SKM-1 (cell line): ENCODE measurements around the gene RANBP6.

Source experiments
- DNase-seq: peaks from one replicate; lab custom pipeline; 2025; ENCODE audit not compliant: unreplicated experiment; lab: John Stamatoyannopoulos, UW

Gene RANBP6

GRCh38 chr9:6007058-6007769 lies 8.2 kb downstream of the RANBP6 start:
- DNase-seq, result peak; percentile 59

DNA sequence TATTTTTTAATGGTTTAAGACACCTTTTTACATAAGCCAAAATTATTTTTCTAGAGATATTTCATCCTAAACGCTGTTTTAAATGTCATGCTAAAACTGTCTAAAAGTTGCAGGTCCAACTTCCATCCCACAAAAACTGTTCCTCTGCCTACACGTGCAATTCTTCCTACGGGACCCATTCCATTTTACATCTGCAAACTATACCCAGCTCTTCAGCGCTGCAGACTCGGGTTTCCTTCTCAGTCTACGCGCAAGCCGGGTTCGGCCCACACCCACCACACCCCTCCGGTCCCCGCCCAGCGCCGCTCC lies 8.7 kb downstream of the RANBP6 start:
- DNase-seq, result no peak

DNA sequence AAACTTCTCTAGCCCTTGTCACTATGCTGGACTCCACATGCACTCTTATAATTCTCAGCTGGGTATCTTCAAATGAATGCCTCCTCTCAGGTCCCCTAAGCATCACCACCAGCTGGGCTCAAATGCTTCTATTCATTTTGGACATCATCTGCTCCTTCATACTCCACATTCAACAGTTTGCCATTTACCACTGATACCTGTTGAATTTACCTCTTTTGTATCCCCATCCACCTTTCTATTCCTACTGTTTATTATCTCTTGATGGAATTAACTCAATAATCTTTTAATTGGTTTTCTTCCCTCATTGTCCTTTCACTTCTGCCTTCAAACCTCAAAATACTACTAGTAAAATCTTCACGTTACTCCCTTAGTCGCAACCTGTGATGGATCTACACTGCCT lies 14.5 kb downstream of the RANBP6 start:
- DNase-seq, result no peak

DNA sequence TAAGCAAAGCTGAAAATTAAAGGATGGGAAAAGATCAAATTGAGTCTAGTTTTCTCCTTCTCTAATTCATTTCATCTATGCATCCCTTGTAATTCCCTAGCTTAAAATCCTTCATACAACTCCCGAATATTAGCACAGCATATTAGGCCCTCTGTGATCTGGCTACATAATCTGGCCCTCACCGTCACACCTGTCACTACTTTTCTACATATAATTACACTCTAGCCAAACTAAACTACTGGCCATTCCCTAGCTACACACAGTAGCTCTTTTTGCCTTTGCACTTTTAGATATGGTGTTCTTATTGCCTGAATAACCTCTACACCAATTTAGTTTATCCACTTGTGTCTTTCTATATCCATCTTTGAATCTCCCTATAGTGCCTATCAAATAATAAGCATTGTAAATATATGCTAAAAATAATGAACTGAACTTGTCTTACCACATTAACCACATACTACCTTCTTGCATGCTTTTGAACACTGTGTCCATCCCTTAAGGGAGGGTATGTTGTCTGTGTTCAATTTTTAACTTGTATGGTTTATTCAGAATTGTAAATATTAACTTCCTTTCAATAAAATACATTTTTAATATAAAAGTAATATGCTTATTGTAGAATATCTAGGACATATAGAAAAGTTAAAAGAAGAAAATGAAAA lies 15.9 kb downstream of the RANBP6 start:
- no peak for DNase-seq

DNA sequence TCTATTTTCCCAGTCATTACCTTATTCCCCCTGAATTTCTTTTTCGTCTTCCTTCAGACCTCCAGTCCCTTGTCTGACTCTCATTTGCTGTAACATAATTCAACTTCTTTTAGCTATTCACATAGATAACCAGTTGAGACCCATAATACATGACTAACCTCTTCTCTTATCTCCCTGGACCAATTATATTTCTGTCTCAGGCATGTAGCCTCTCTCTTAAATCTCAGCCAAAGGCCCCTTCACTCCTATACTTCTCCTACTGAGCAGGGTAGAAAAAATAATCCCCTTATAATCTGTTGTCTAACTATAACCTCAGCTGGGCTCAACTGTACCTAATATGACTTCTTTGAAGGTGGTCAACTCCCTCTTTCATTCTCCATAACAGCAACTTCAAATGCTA lies 20.9 kb downstream of the RANBP6 start:
- DNase-seq, result no peak

DNA sequence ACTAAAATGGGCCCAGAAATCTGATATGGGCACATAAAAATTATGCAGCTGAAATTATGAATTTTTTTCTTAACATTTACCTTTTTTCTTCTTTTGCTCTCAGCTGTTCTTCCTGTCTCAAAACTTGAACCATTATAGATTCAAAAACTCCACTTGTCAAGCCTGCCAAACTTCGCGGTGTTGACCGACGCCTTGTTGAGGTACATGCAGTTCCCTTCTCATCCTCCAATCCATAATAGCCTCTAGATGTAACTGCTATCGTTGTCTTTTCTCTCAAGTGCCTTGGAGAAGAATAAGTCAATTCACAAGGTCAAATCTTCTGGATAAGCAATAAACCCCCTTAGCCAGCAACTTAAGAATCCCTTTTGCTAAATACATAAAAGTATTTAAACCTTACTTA lies 27.2 kb downstream of the RANBP6 start:
- no peak for DNase-seq

GRCh38 chr9:5983042-5983441 lies 32.4 kb downstream of the RANBP6 start:
- no peak for DNase-seq

GRCh38 chr9:5982317-5982716 lies 33.1 kb downstream of the RANBP6 start:
- DNase-seq, result no peak

- DNase-seq, result no peak
Observed at GRCh38 chr9:5978523-5978922, 36.9 kb downstream of the RANBP6 start.

- no peak for DNase-seq
Observed at GRCh38 chr9:5976674-5977397, 38.6 kb downstream of the RANBP6 start.

- DNase-seq, result no peak
Observed at GRCh38 chr9:5971740-5972139, 43.7 kb downstream of the RANBP6 start.
